SH-SY5Y (cell line): Measurements from ENCODE around the gene PPP2R2C.

Experiments used
- GATA2 ChIP-seq: IDR thresholded peaks from 2 replicates; pipeline ENCODE4 v1.6.1; 2011; ENCODE audit warnings: mild to moderate bottlenecking, low read depth, low read length
- GATA3 ChIP-seq: IDR thresholded peaks from 2 replicates; pipeline ENCODE4 v1.6.1; 2011; ENCODE audit warnings: low read depth, mild to moderate bottlenecking, low read length, moderate library complexity

GRCh38 chr4:6493658-6494304 lies 21.4 kb upstream of the PPP2R2C start:
- TF ChIP-seq GATA2 (no peak), GATA3 (no peak)
